Osteoblast (primary cell): ENCODE measurements around the gene GLP1R. TPM values are rescaled to one million over a fixed set of nuclear protein-coding genes. Genes with fewer than 3 reads are reported as not detected.

Source experiments
- DNase-seq: peaks from one replicate; pipeline ENCODE4 v3.0.0; 2011; ENCODE audit warnings: low spot score, mixed read lengths; ENCODE audit not compliant: insufficient read length; ENCODE audit errors: missing footprints
- H2AFZ ChIP-seq: 2 replicates; pipeline ENCODE4 v1.6.0; 2011; ENCODE audit warnings: mild to moderate bottlenecking, low read length
- H3K27ac ChIP-seq: 2 replicates; pipeline ENCODE4 v1.5.1; 2011; ENCODE audit warnings: mild to moderate bottlenecking, low read depth, low read length, moderate library complexity
- H3K27me3 ChIP-seq: 2 replicates; pipeline ENCODE4 v1.6.0; 2012; ENCODE audit warnings: mild to moderate bottlenecking, control low read depth, inconsistent platforms, low read length, moderate library complexity; ENCODE audit not compliant: insufficient read depth
- H3K36me3 ChIP-seq: 2 replicates; pipeline ENCODE4 v1.5.1; 2011; ENCODE audit warnings: mild to moderate bottlenecking, low read length, control low read depth, moderate library complexity; ENCODE audit not compliant: insufficient read depth
- H3K4me1 ChIP-seq: 2 replicates; pipeline ENCODE4 v1.5.1; 2011; ENCODE audit warnings: mild to moderate bottlenecking, low read length, control low read depth, moderate library complexity; ENCODE audit not compliant: insufficient read depth
- H3K4me2 ChIP-seq: 2 replicates; pipeline ENCODE4 v1.6.0; 2011; ENCODE audit warnings: mild to moderate bottlenecking, low read length; ENCODE audit not compliant: insufficient read depth
- H3K4me3 ChIP-seq: fragments of 200-600 bp; sonication (generic); 3 replicates; pipeline ENCODE4 v1.5.1; 2012; ENCODE audit warnings: mild to moderate bottlenecking, low read length, inconsistent platforms; ENCODE audit not compliant: insufficient read depth
- H3K79me2 ChIP-seq: 2 replicates; pipeline ENCODE4 v1.6.0; 2012; ENCODE audit warnings: mild to moderate bottlenecking, low read length, control low read depth, inconsistent platforms; ENCODE audit not compliant: insufficient read depth
- H3K9me3 ChIP-seq: 2 replicates; pipeline ENCODE4 v1.5.1; 2011; ENCODE audit warnings: low read depth, low read length, control low read depth
- H4K20me1 ChIP-seq: 2 replicates; pipeline ENCODE4 v1.6.0; 2012; ENCODE audit warnings: mild to moderate bottlenecking, low read length, control low read depth; ENCODE audit not compliant: insufficient read depth
- total RNA-seq: library from RNA; depleted of rRNA; stranded (reverse); fragments of >200 nt; gene quantifications from 2 replicates; pipeline ENCODE4 v1.2.3, GENCODE V29; 2012
- TF ChIP-seq, protein P1 (sequence below): IDR thresholded peaks from 2 replicates; pipeline ENCODE4 v1.5.1; 2011; ENCODE audit warnings: mild to moderate bottlenecking, low read depth, low read length, moderate library complexity; ENCODE audit errors: extremely low read depth

The GLP1R gene
- total RNA-seq, 1 donor: not detected

GRCh38 chr6:39016839-39017546 lies 31.6 kb upstream of the GLP1R start:
- Histone ChIP-seq H3K9me3 (no peaks in the 10 kb centered on the region), H3K27ac (no peak overlapping the region), H3K4me3 (no peak overlapping the region), H3K36me3 (no peaks in the 10 kb centered on the region), H4K20me1 (no peaks in the 10 kb centered on the region), H3K4me2 (no peak overlapping the region), H3K4me1 (no peaks in the 10 kb centered on the region), H3K27me3 (no peaks in the 10 kb centered on the region), H2AFZ (no peak overlapping the region), H3K79me2 (no peaks in the 10 kb centered on the region)
- DNase-seq: no peak
- TF ChIP-seq, protein P1, sequence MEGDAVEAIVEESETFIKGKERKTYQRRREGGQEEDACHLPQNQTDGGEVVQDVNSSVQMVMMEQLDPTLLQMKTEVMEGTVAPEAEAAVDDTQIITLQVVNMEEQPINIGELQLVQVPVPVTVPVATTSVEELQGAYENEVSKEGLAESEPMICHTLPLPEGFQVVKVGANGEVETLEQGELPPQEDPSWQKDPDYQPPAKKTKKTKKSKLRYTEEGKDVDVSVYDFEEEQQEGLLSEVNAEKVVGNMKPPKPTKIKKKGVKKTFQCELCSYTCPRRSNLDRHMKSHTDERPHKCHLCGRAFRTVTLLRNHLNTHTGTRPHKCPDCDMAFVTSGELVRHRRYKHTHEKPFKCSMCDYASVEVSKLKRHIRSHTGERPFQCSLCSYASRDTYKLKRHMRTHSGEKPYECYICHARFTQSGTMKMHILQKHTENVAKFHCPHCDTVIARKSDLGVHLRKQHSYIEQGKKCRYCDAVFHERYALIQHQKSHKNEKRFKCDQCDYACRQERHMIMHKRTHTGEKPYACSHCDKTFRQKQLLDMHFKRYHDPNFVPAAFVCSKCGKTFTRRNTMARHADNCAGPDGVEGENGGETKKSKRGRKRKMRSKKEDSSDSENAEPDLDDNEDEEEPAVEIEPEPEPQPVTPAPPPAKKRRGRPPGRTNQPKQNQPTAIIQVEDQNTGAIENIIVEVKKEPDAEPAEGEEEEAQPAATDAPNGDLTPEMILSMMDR: no peak

GRCh38 chr6:39017547-39017880 lies 31.1 kb upstream of the GLP1R start:
- H3K36me3 ChIP-seq: no peaks in the 10 kb centered on the region
- DNase-seq: no peak
- TF ChIP-seq, protein P1: no peak
- no peaks in the 10 kb centered on the region for H3K27me3 ChIP-seq
- H3K9me3 ChIP-seq: no peaks in the 10 kb centered on the region
- no peaks in the 10 kb centered on the region for H4K20me1 ChIP-seq
- no peak overlapping the region for H3K27ac ChIP-seq
- no peaks in the 10 kb centered on the region for H3K4me1 ChIP-seq
- H2AFZ ChIP-seq: no peak overlapping the region
- H3K4me3 ChIP-seq: no peak overlapping the region
- no peaks in the 10 kb centered on the region for H3K79me2 ChIP-seq
- no peak overlapping the region for H3K4me2 ChIP-seq

- H3K79me2 ChIP-seq: no peaks in the 10 kb centered on the region
- TF ChIP-seq, protein P1: no peak
- no peaks in the 10 kb centered on the region for H3K27me3 ChIP-seq
- no peak overlapping the region for H2AFZ ChIP-seq
- H3K4me2 ChIP-seq: no peak overlapping the region
- no peaks in the 10 kb centered on the region for H3K9me3 ChIP-seq
- no peaks in the 10 kb centered on the region for H4K20me1 ChIP-seq
- H3K4me1 ChIP-seq: no peaks in the 10 kb centered on the region
- DNase-seq: no peak
- H3K36me3 ChIP-seq: no peaks in the 10 kb centered on the region
- no peak overlapping the region for H3K4me3 ChIP-seq
- H3K27ac ChIP-seq: no peak overlapping the region
Measured at GRCh38 chr6:39018103-39018502, 30.5 kb upstream of the GLP1R start.

DNA sequence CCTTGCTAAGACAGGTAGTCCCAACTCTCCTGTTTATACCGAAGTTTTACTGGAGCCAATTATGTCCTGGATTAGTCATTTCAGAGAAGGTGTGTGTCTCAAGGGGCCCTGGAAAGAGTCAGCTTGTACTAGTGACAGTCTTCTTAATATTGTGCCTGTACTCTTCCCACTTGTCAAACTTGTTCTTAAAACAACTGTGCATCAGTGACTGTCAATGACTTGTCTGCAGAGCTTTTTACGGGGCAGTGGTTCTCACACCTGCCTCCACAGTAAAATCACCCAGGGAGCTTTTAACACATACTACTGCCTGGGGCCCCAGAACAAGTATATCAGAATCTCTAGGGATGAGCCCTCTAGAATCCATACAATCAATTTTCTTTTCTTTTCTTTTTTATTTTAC lies 28.4 kb upstream of the GLP1R start:
- Histone ChIP-seq H3K9me3 (no peaks in the 10 kb centered on the region), H3K27ac (no peak overlapping the region), H3K4me3 (no peak overlapping the region), H3K4me1 (no peaks in the 10 kb centered on the region), H3K4me2 (no peak overlapping the region), H3K79me2 (no peaks in the 10 kb centered on the region), H3K36me3 (no peaks in the 10 kb centered on the region), H2AFZ (no peak overlapping the region), H3K27me3 (no peaks in the 10 kb centered on the region), H4K20me1 (no peaks in the 10 kb centered on the region)
- no peak for DNase-seq
- TF ChIP-seq, protein P1: no peak
